Astrocyte (in vitro differentiated cells and primary cell): Measurements from ENCODE around the gene FNDC3B. TPM values are rescaled to one million over a fixed set of nuclear protein-coding genes. Genes with fewer than 3 reads are reported as not detected.

Source experiments
- DNase-seq: peaks from one replicate; pipeline ENCODE4 v3.0.0-alpha.2; 2010; ENCODE audit warnings: low read depth
- FAIRE-seq: peaks from 2 replicates; lab custom pipeline; 2011; peaks lifted over from hg19 to GRCh38; lab: Jason Lieb, UNC
- H2AFZ ChIP-seq: 2 replicates; pipeline ENCODE4 v1.6.0; 2012; ENCODE audit warnings: low read depth, low read length, inconsistent platforms
- H3K27ac ChIP-seq: 2 replicates; pipeline ENCODE4 v1.5.1; 2011; ENCODE audit warnings: low read depth, low read length, inconsistent platforms
- H3K27me3 ChIP-seq: 2 replicates; pipeline ENCODE4 v1.6.0; 2011; ENCODE audit warnings: low read length, inconsistent platforms; ENCODE audit not compliant: insufficient read depth
- H3K36me3 ChIP-seq: 2 replicates; pipeline ENCODE4 v1.5.1; 2011; ENCODE audit warnings: low read length, inconsistent platforms; ENCODE audit not compliant: insufficient read depth
- H3K4me1 ChIP-seq: 2 replicates; pipeline ENCODE4 v1.5.1; 2011; ENCODE audit warnings: low read length, inconsistent platforms; ENCODE audit not compliant: insufficient read depth
- H3K4me2 ChIP-seq: 2 replicates; pipeline ENCODE4 v1.6.0; 2012; ENCODE audit warnings: low read length, inconsistent platforms
- H3K4me3 ChIP-seq: 2 replicates; pipeline ENCODE4 v1.5.1; 2011; ENCODE audit warnings: low read depth, mild to moderate bottlenecking, low read length, inconsistent platforms; ENCODE audit not compliant: insufficient read depth
- H3K79me2 ChIP-seq: 2 replicates; pipeline ENCODE4 v1.6.0; 2012; ENCODE audit warnings: mild to moderate bottlenecking, low read length, inconsistent platforms; ENCODE audit not compliant: insufficient read depth
- H3K9ac ChIP-seq: 2 replicates; pipeline ENCODE4 v1.6.0; 2012; ENCODE audit warnings: mild to moderate bottlenecking, low read length, inconsistent platforms
- H3K9me3 ChIP-seq: 2 replicates; pipeline ENCODE4 v1.5.1; 2012; ENCODE audit warnings: low read depth, mild to moderate bottlenecking, low read length, inconsistent platforms; ENCODE audit not compliant: insufficient read depth
- H4K20me1 ChIP-seq: 2 replicates; pipeline ENCODE4 v1.6.0; 2012; ENCODE audit warnings: low read length, inconsistent platforms; ENCODE audit not compliant: insufficient read depth
- H3K27ac Mint-ChIP-seq: one replicate; pipeline ENCODE4 v1.8.0; 2021; ENCODE audit warnings: mild to moderate bottlenecking, mixed read lengths; ENCODE audit not compliant: unreplicated experiment
- H3K27me3 Mint-ChIP-seq: one replicate; pipeline ENCODE4 v1.8.0; 2021; ENCODE audit warnings: low read depth, mixed read lengths; ENCODE audit not compliant: unreplicated experiment
- H3K36me3 Mint-ChIP-seq: one replicate; pipeline ENCODE4 v1.8.0; 2021; ENCODE audit warnings: low read depth, mixed read lengths; ENCODE audit not compliant: unreplicated experiment
- H3K4me1 Mint-ChIP-seq: one replicate; pipeline ENCODE4 v1.8.0; 2021; ENCODE audit warnings: low read depth, mixed read lengths; ENCODE audit not compliant: unreplicated experiment
- H3K4me3 Mint-ChIP-seq: one replicate; pipeline ENCODE4 v1.8.0; 2021; ENCODE audit warnings: mild to moderate bottlenecking, moderate library complexity, mixed read lengths; ENCODE audit not compliant: unreplicated experiment
- H3K9me3 Mint-ChIP-seq: one replicate; pipeline ENCODE4 v1.8.0; 2021; ENCODE audit warnings: mild to moderate bottlenecking, mixed read lengths; ENCODE audit not compliant: unreplicated experiment
- CTCF ChIP-seq: IDR thresholded peaks from 2 replicates; pipeline ENCODE4 v1.5.1; 2011; ENCODE audit warnings: low read depth, mild to moderate bottlenecking, inconsistent platforms, low read length, moderate library complexity; ENCODE audit not compliant: insufficient read depth
- EZH2 ChIP-seq: IDR thresholded peaks from 2 replicates; pipeline ENCODE4 v1.6.1; 2012; ENCODE audit warnings: mild to moderate bottlenecking, low read length, inconsistent platforms; ENCODE audit not compliant: insufficient read depth
- total RNA-seq: library from RNA; stranded (reverse); gene quantifications from 2 replicates; pipeline ENCODE4 v1.2.1, GENCODE V29; 2021

FNDC3B gene
- total RNA-seq, 1 donor from 2014 or later, result 327 TPM

- H3K27me3 ChIP-seq, result no peaks in the 10 kb centered on the region
- peaks cover 100% of the 10 kb centered on the region for H3K79me2 ChIP-seq
- H3K27me3 Mint-ChIP-seq, result no peaks in the 10 kb centered on the region
- H3K9me3 ChIP-seq, result no peaks in the 10 kb centered on the region
- no peak overlapping the region for H3K27ac ChIP-seq
- H3K4me3 Mint-ChIP-seq, result no peak overlapping the region
- FAIRE-seq (no peak), DNase-seq (no peak)
- no peak overlapping the region for H2AFZ ChIP-seq
- H3K4me3 ChIP-seq, result no peak overlapping the region
- no peaks in the 10 kb centered on the region for H3K9me3 Mint-ChIP-seq
- peaks cover 66% of the 10 kb centered on the region for H3K4me1 Mint-ChIP-seq
- peaks cover 13% of the 10 kb centered on the region for H3K36me3 Mint-ChIP-seq
- peaks cover 97% of the 10 kb centered on the region for H4K20me1 ChIP-seq
- TF ChIP-seq CTCF (no peak), EZH2 (no peak)
- H3K4me1 ChIP-seq, result peaks cover 3% of the 10 kb centered on the region
- H3K27ac Mint-ChIP-seq, result no peak overlapping the region
- peaks cover 22% of the 10 kb centered on the region for H3K36me3 ChIP-seq
- H3K9ac ChIP-seq, result no peak overlapping the region
- no peak overlapping the region for H3K4me2 ChIP-seq
Measured at GRCh38 chr3:172074586-172074985, 35.2 kb downstream of the FNDC3B start.

DNA sequence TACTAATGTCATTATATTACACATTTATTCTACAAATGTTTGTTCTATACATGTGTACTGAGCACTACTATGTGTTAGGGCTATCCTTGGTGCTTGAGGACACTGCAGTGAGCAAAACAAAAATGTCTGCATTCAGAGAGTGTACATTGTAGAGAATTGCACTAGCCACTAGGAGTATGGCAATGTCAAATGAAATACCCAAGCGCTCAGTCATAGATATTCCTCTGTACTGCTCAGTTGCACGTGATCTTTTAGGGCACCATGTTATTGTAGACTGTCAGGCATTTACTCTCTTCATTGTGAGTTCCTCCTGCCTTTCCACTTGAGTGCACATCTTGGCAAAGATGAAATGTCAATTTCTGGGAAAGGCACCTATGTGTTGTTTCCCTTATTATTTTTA, 36.8 kb downstream of the FNDC3B start:
- Histone ChIP-seq H2AFZ (no peak overlapping the region), H4K20me1 (peaks cover 97% of the 10 kb centered on the region), H3K4me3 (no peak overlapping the region), H3K9me3 (no peaks in the 10 kb centered on the region), H3K79me2 (peaks cover 100% of the 10 kb centered on the region), H3K4me1 (peaks cover 3% of the 10 kb centered on the region), H3K36me3 (peaks cover 18% of the 10 kb centered on the region), H3K27ac (no peak overlapping the region), H3K9ac (no peak overlapping the region), H3K27me3 (no peaks in the 10 kb centered on the region), H3K4me2 (no peak overlapping the region)
- Mint-ChIP-seq H3K36me3 (peaks cover 13% of the 10 kb centered on the region), H3K9me3 (no peaks in the 10 kb centered on the region), H3K4me3 (no peak overlapping the region), H3K4me1 (peaks cover 66% of the 10 kb centered on the region), H3K27ac (no peak overlapping the region), H3K27me3 (no peaks in the 10 kb centered on the region)
- FAIRE-seq, result no peak
- TF ChIP-seq EZH2 (no peak), CTCF (no peak)
- DNase-seq, result no peak

DNA sequence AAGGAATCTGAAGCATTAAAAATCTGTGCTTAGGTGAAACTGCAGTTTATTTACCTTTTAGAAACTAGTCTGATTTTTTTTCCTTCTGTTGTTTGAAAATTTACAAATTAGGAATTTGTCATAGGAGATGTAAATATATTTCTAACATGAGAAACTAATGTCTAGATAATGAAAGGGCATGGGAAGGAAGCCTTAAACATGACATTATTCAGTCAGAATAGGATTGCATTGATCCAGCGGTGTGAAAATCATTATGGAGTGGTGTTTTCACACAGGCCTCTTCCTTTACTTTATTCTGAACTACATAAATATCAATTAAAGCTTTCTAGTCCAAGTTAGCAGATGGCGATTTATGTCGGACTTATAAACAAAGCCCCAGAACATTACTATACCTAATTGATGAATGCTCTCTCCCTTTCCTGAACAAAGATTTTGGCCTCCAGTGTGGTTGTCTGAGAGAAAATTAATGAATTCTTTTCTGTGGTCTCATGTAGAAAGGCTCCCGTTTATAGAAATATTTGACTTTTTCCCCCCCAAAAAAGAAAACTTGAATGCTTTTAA, 37.9 kb downstream of the FNDC3B start:
- no peak for FAIRE-seq
- no peak for DNase-seq
- peaks cover 65% of the 10 kb centered on the region for H3K4me1 Mint-ChIP-seq
- Histone ChIP-seq H3K36me3 (peaks cover 18% of the 10 kb centered on the region), H3K9me3 (no peaks in the 10 kb centered on the region), H4K20me1 (peaks cover 96% of the 10 kb centered on the region), H3K27ac (no peak overlapping the region), H3K79me2 (peaks cover 100% of the 10 kb centered on the region), H3K27me3 (no peaks in the 10 kb centered on the region), H3K4me3 (no peak overlapping the region), H3K4me2 (no peak overlapping the region), H3K4me1 (peaks cover 9% of the 10 kb centered on the region), H2AFZ (no peak overlapping the region), H3K9ac (no peak overlapping the region)
- H3K4me3 Mint-ChIP-seq, result no peak overlapping the region
- H3K27ac Mint-ChIP-seq, result no peak overlapping the region
- no peaks in the 10 kb centered on the region for H3K27me3 Mint-ChIP-seq
- no peaks in the 10 kb centered on the region for H3K9me3 Mint-ChIP-seq
- H3K36me3 Mint-ChIP-seq, result peaks cover 13% of the 10 kb centered on the region
- TF ChIP-seq EZH2 (no peak), CTCF (no peak)
